Measurements from ENCODE around the gene KLHL10.
"Not testable (repeated sequence)": the region's sequence is repeated elsewhere in the genome, so short reads cannot be mapped to it uniquely, and the experiment has no call there.

KLHL10 gene

GRCh38 chr17:41860254-41860931 is 22.8 kb downstream of the KLHL10 start:
- DNase-seq: no peak

- no peak for DNase-seq
Observed at GRCh38 chr17:41863074-41863848, 25.6 kb downstream of the KLHL10 start.

GRCh38 chr17:41864498-41864835 is 26.8 kb downstream of the KLHL10 start:
- no peak for DNase-seq

GRCh38 chr17:41864836-41865595 is 27.4 kb downstream of the KLHL10 start, which contains the start of gene KLHL11:
KLHL11 (minus strand) TSS chr17:41865423; CDS start chr17:41865370, 53 bp downstream.
- peak; percentile 84 for DNase-seq

- DNase-seq: no peak
Observed at GRCh38 chr17:41865596-41865893, 27.9 kb downstream of the KLHL10 start.

- DNase-seq: no peak
Observed at GRCh38 chr17:41868568-41868967, 30.9 kb downstream of the KLHL10 start.

GRCh38 chr17:41869426-41869825 is 31.8 kb downstream of the KLHL10 start:
- DNase-seq: no peak

GRCh38 chr17:41870097-41870496 is 32.5 kb downstream of the KLHL10 start:
- no peak for DNase-seq

- DNase-seq: no peak
Observed at GRCh38 chr17:41870627-41871026, 33.0 kb downstream of the KLHL10 start.

GRCh38 chr17:41871789-41872188 is 34.2 kb downstream of the KLHL10 start:
- no peak for DNase-seq

GRCh38 chr17:41873559-41874292 is 36.1 kb downstream of the KLHL10 start:
- DNase-seq: no peak

- DNase-seq: not testable (repeated sequence)
Observed at GRCh38 chr17:41874293-41874670, 36.7 kb downstream of the KLHL10 start.

GRCh38 chr17:41880130-41880529 is 42.5 kb downstream of the KLHL10 start:
- DNase-seq: no peak

GRCh38 chr17:41882756-41883155 is 45.1 kb downstream of the KLHL10 start:
- DNase-seq: no peak

- DNase-seq: no peak
Observed at GRCh38 chr17:41885733-41886132, 48.1 kb downstream of the KLHL10 start.

- DNase-seq: no peak
Observed at GRCh38 chr17:41888332-41888965, 50.8 kb downstream of the KLHL10 start.

GRCh38 chr17:41891135-41892020 is 53.8 kb downstream of the KLHL10 start:
- no peak for DNase-seq

GRCh38 chr17:41892021-41892376 is 54.4 kb downstream of the KLHL10 start:
- no peak for DNase-seq

- DNase-seq: no peak
Observed at GRCh38 chr17:41893384-41893783, 55.8 kb downstream of the KLHL10 start.

- DNase-seq: no peak
Observed at GRCh38 chr17:41894791-41895331, 57.2 kb downstream of the KLHL10 start.

- no peak for DNase-seq
Observed at GRCh38 chr17:41895617-41896016, 58.0 kb downstream of the KLHL10 start.

GRCh38 chr17:41896726-41897125 is 59.1 kb downstream of the KLHL10 start:
- no peak for DNase-seq
